Measurements from ENCODE around the gene UBE3C.
A peak's percentile ranks its signal among the peaks of the same experiment; 100 is the strongest.

UBE3C gene

DNA sequence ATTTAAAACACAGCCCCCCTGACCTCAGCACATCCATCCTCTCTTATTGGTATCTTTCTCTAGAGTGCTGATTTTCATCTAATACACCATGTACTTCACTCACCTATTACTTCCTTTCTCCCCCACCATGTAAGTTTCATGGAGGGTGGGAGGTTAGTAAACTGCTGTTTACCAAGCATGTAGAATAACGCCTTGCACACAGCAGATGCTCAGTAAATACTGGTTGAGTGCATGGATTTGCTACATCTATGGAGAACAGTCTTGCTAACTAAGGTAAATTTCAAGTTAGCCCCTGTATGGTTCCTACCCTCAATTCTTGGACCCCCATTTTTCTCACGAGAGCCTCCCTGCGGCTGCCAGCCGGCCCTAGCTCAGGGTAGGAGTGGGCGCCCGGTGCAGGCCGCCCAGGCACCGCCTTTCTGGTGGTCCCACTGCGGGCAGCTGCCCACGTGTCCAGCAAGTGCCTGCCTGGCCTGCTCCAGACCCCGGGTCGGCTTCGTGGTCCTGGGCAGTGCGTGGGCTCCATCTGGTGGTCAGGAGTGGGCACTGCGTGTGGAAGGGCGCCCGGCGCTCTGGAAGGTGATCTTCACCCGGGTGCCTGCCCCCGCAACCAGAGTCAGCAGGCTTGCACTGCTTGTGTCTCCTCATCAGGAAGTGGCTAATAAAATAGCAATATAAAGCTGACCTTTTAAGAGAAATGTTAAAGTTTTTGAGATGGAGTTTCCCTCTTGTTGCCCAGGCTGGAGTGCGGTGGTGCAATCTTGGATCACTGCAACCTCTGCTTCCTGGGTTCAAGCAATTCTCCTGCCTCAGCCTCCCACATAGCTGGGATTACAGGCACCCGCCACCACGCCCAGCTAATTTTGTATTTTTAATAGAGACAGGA is 134.7 kb downstream of the UBE3C start:
- TF ChIP-seq, protein P1, sequence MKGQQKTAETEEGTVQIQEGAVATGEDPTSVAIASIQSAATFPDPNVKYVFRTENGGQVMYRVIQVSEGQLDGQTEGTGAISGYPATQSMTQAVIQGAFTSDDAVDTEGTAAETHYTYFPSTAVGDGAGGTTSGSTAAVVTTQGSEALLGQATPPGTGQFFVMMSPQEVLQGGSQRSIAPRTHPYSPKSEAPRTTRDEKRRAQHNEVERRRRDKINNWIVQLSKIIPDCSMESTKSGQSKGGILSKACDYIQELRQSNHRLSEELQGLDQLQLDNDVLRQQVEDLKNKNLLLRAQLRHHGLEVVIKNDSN (IDR thresholded peaks at IDR 0.05): peak; percentile 42; the same call in 1 of the 2 replicates
- TF ChIP-seq EP300 (IDR thresholded peaks at IDR 0.05; ENCODE audit: borderline replicate concordance): no peak
- TF ChIP-seq FOXM1 (IDR thresholded peaks at IDR 0.05; ENCODE audit: borderline replicate concordance, low read depth): no peak
- 0 out of 2 replicates have a peak, but pooled peaks have one; percentile 32 for TF ChIP-seq ZBTB7A (IDR thresholded peaks at IDR 0.05; ENCODE audit: low read depth)
- no peak for TF ChIP-seq NFIC (IDR thresholded peaks at IDR 0.05)
- TF ChIP-seq CREB1 (IDR thresholded peaks at IDR 0.05; ENCODE audit: low read depth): no peak
- TF ChIP-seq, protein P2, sequence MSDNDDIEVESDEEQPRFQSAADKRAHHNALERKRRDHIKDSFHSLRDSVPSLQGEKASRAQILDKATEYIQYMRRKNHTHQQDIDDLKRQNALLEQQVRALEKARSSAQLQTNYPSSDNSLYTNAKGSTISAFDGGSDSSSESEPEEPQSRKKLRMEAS (IDR thresholded peaks at IDR 0.05): 0 out of 2 replicates have a peak, but pooled peaks have one; percentile 21
- TF ChIP-seq TEAD4 (IDR thresholded peaks at IDR 0.05): no peak
- TF ChIP-seq TAF1 (IDR thresholded peaks at IDR 0.05; ENCODE audit: low read depth): no peak
- no peak for TF ChIP-seq CEBPB (IDR thresholded peaks at IDR 0.05)
- TF ChIP-seq RAD21 (IDR thresholded peaks at IDR 0.05; ENCODE audit: low read depth): peak; percentile 73

DNA sequence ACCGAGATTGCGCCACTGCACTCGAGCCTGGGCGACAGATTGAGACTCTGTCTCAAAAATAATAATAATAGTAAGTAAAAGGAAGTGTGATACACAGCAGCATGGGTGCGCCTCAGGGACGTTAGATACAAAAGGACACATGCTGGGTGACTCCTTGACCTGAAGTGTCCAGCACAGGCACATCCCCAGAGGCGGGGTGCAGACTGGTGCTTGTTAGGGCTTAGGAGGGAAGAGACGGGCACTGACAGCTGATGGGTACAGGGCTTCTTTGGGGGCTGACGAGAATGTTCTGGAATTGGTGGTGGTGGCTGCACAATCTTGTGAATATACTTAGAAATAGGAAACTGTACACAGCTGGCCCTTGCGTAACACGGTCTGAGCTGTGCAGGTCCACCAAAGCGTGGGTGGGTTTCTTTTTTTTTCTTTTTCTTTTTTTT is 136.3 kb downstream of the UBE3C start:
- TF ChIP-seq, protein P2 (IDR thresholded peaks at IDR 0.05): no peak
- TF ChIP-seq NFIC (IDR thresholded peaks at IDR 0.05) (no peak), EP300 (IDR thresholded peaks at IDR 0.05; ENCODE audit: borderline replicate concordance) (no peak), TAF1 (IDR thresholded peaks at IDR 0.05; ENCODE audit: low read depth) (no peak), CREB1 (IDR thresholded peaks at IDR 0.05; ENCODE audit: low read depth) (no peak), TCF12 (IDR thresholded peaks at IDR 0.05; ENCODE audit: low read depth) (no peak), YY1 (IDR thresholded peaks at IDR 0.05; ENCODE audit: low read depth) (no peak), FOXM1 (IDR thresholded peaks at IDR 0.05; ENCODE audit: borderline replicate concordance, low read depth) (no peak), ZBTB7A (IDR thresholded peaks at IDR 0.05; ENCODE audit: low read depth) (no peak), CEBPB (IDR thresholded peaks at IDR 0.05) (no peak), RAD21 (IDR thresholded peaks at IDR 0.05; ENCODE audit: low read depth) (no peak)
- TF ChIP-seq, protein P1 (IDR thresholded peaks at IDR 0.05): no peak
- TF ChIP-seq, protein P3, sequence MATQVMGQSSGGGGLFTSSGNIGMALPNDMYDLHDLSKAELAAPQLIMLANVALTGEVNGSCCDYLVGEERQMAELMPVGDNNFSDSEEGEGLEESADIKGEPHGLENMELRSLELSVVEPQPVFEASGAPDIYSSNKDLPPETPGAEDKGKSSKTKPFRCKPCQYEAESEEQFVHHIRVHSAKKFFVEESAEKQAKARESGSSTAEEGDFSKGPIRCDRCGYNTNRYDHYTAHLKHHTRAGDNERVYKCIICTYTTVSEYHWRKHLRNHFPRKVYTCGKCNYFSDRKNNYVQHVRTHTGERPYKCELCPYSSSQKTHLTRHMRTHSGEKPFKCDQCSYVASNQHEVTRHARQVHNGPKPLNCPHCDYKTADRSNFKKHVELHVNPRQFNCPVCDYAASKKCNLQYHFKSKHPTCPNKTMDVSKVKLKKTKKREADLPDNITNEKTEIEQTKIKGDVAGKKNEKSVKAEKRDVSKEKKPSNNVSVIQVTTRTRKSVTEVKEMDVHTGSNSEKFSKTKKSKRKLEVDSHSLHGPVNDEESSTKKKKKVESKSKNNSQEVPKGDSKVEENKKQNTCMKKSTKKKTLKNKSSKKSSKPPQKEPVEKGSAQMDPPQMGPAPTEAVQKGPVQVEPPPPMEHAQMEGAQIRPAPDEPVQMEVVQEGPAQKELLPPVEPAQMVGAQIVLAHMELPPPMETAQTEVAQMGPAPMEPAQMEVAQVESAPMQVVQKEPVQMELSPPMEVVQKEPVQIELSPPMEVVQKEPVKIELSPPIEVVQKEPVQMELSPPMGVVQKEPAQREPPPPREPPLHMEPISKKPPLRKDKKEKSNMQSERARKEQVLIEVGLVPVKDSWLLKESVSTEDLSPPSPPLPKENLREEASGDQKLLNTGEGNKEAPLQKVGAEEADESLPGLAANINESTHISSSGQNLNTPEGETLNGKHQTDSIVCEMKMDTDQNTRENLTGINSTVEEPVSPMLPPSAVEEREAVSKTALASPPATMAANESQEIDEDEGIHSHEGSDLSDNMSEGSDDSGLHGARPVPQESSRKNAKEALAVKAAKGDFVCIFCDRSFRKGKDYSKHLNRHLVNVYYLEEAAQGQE (IDR thresholded peaks at IDR 0.05; ENCODE audit: low read depth): no peak

DNA sequence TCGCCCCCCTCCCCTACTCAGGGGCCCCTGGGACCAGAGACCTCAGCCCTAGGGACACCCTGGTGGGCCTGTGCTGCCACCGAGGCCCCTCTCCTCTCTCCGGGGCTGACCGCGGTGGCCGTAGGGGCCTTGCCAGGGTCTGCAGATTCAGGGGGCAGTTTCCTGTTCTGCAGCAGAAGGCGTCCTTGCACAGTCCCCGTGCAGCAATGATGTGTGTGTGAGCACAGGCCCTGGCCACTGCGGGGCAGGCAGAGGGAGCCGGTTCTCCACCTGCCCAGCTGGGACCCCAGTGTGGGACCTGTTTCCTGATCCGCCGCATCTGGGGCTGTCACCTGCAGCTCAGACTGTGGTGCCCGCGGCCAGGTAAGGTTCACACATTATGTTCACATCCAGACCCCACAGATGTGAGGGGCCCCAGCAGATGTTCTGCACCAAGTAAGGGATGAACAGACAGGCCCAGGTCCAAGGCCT is 137.4 kb downstream of the UBE3C start:
- TF ChIP-seq TCF12 (IDR thresholded peaks at IDR 0.05; ENCODE audit: low read depth) (no peak), NFIC (IDR thresholded peaks at IDR 0.05) (no peak), CREB1 (IDR thresholded peaks at IDR 0.05; ENCODE audit: low read depth) (no peak), TEAD4 (IDR thresholded peaks at IDR 0.05) (no peak), ZBTB7A (IDR thresholded peaks at IDR 0.05; ENCODE audit: low read depth) (no peak), TAF1 (IDR thresholded peaks at IDR 0.05; ENCODE audit: low read depth) (no peak), CEBPB (IDR thresholded peaks at IDR 0.05) (no peak), EGR1 (IDR thresholded peaks at IDR 0.05) (no peak), YY1 (IDR thresholded peaks at IDR 0.05; ENCODE audit: low read depth) (no peak), RAD21 (IDR thresholded peaks at IDR 0.05; ENCODE audit: low read depth) (no peak), FOXM1 (IDR thresholded peaks at IDR 0.05; ENCODE audit: borderline replicate concordance, low read depth) (no peak), EP300 (IDR thresholded peaks at IDR 0.05; ENCODE audit: borderline replicate concordance) (no peak)
- TF ChIP-seq, protein P1 (IDR thresholded peaks at IDR 0.05): no peak
- TF ChIP-seq, protein P3 (IDR thresholded peaks at IDR 0.05; ENCODE audit: low read depth): no peak
- TF ChIP-seq, protein P2 (IDR thresholded peaks at IDR 0.05): no peak

DNA sequence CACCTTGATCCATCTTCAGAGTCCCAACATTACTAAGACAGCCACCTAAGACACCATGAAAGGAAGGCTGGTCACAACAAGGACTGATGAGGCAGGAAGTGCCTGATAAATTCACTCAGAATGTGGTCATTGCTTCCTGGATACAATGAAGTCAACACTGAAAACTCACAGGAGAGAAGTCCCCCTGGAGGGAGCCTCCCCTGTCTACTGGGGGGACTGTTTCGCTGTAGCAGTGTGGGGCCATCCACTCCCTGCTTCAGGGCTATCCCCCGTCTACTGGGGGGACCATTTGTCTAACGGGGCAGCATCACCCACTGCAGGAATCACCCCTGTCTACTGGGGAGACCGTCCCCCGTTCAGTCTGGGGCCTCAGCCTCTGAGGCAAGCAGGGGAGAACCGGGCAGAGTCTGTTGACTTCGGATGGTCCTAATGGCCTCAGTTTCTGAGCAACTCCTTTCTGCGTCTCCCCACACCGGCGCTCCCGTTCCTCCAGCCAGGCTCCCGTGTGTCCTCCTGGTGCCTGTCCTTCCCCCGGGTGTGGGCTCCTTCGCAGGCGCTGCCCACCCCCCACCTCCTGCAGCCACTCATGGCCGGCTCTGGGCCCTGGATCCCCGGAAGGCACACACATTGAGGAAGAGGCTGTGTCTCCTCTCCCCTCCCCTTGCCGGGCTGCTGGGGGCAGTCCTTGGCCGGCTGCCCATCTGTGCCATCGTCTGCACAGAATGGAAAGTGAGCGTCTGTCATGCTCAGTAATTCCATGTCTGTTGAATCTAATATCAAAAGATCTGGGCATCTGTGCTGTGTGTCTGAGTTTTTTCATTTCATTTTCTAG is 138.2 kb downstream of the UBE3C start:
- TF ChIP-seq CREB1 (IDR thresholded peaks at IDR 0.05; ENCODE audit: low read depth) (no peak), YY1 (IDR thresholded peaks at IDR 0.05; ENCODE audit: low read depth) (no peak), TAF1 (IDR thresholded peaks at IDR 0.05; ENCODE audit: low read depth) (no peak), EGR1 (IDR thresholded peaks at IDR 0.05) (no peak), NFIC (IDR thresholded peaks at IDR 0.05) (peak; percentile 22; the same call in 1 of the 2 replicates), ZBTB7A (IDR thresholded peaks at IDR 0.05; ENCODE audit: low read depth) (no peak)
- TF ChIP-seq, protein P2 (IDR thresholded peaks at IDR 0.05): no peak
- TF ChIP-seq, protein P1 (IDR thresholded peaks at IDR 0.05): no peak

Data from Ishikawa (cell line).